ENCODE measurements around the gene OFD1. TPM values are rescaled to one million over a fixed set of nuclear protein-coding genes. Genes with fewer than 3 reads are reported as not detected.

Gene OFD1
- total RNA-seq, 1 donor from 2014 or later, result 38.3 TPM

GRCh38 chrX:13816643-13817627 lies 82.4 kb downstream of the OFD1 start, which contains the start of gene GPM6B:
TSS of gene GPM6B (minus strand) at chrX:13817093. CDS start at chrX:13816904, 189 bp downstream.
- DNase-seq (no peak), ATAC-seq (no peak)
- no peak within 1 kb of the TSS for H3K4me3 ChIP-seq
- TF ChIP-seq, protein P1, sequence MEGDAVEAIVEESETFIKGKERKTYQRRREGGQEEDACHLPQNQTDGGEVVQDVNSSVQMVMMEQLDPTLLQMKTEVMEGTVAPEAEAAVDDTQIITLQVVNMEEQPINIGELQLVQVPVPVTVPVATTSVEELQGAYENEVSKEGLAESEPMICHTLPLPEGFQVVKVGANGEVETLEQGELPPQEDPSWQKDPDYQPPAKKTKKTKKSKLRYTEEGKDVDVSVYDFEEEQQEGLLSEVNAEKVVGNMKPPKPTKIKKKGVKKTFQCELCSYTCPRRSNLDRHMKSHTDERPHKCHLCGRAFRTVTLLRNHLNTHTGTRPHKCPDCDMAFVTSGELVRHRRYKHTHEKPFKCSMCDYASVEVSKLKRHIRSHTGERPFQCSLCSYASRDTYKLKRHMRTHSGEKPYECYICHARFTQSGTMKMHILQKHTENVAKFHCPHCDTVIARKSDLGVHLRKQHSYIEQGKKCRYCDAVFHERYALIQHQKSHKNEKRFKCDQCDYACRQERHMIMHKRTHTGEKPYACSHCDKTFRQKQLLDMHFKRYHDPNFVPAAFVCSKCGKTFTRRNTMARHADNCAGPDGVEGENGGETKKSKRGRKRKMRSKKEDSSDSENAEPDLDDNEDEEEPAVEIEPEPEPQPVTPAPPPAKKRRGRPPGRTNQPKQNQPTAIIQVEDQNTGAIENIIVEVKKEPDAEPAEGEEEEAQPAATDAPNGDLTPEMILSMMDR (IDR thresholded peaks at IDR 0.05), result no peak
- no peaks in the 10 kb centered on the region for H3K27me3 ChIP-seq (ENCODE audit: low read depth)
- intact Hi-C loops (cut with DNase I), result no loop called here
- no peaks in the 10 kb centered on the region for H3K9me3 ChIP-seq
- no peaks in the 10 kb centered on the region for H3K36me3 ChIP-seq
- H3K4me1 ChIP-seq, result no peaks in the 10 kb centered on the region
- H3K27ac ChIP-seq, result no peak within 1 kb of the TSS

Other genes starting within 250 kb of the OFD1 start
- 9.3 TPM for gene EGFL6, start 165.1 kb upstream of the OFD1 start, total RNA-seq
- 8.4 TPM for gene TCEANC, start 81.6 kb upstream of the OFD1 start, total RNA-seq
- gene RAB9A, start 45.6 kb upstream of the OFD1 start, total RNA-seq, result 32.8 TPM
- 15.8 TPM for gene TRAPPC2, start 128 bp upstream of the OFD1 start, total RNA-seq
- gene GPM6B, start 82.3 kb downstream of the OFD1 start, total RNA-seq, result 21.6 TPM

All from lower lobe of right lung (tissue), 2 donors.